IPS DF 6.9 (cell line): ENCODE data around the gene ABHD6.
"Not testable (repeated sequence)": the region's sequence is repeated elsewhere in the genome, so short reads cannot be mapped to it uniquely, and the experiment has no call there.

Experiments used
- DNase-seq: peaks from one replicate; pipeline ENCODE4 v3.0.0-alpha.2; 2013; ENCODE audit warnings: low read depth, low spot score
- H3K27ac ChIP-seq: one replicate; pipeline ENCODE4 v1.5.1; 2013; ENCODE audit warnings: low read length, control low read depth
- H3K27me3 ChIP-seq: 2 replicates; pipeline ENCODE4 v1.6.1; 2013; ENCODE audit warnings: mild to moderate bottlenecking, low read length; ENCODE audit not compliant: control insufficient read depth, insufficient read depth
- H3K36me3 ChIP-seq: 2 replicates; pipeline ENCODE4 v1.6.1; 2013; ENCODE audit warnings: low read length; ENCODE audit not compliant: control insufficient read depth, insufficient read depth
- H3K4me1 ChIP-seq: 2 replicates; pipeline ENCODE4 v1.6.1; 2013; ENCODE audit warnings: low read length; ENCODE audit not compliant: control insufficient read depth, insufficient read depth
- H3K4me3 ChIP-seq: 2 replicates; pipeline ENCODE4 v1.5.1; 2013; ENCODE audit warnings: mild to moderate bottlenecking, low read length
- H3K9me3 ChIP-seq: 2 replicates; pipeline ENCODE4 v1.6.1; 2013; ENCODE audit warnings: low read length, inconsistent platforms; ENCODE audit not compliant: control insufficient read depth, insufficient read depth
- WGBS: extraction: QIAGEN DNeasy Blood & Tissue Kit; methylation state at CpG from one replicate; pipeline ENCODE4 v1.1.7; 2013; ENCODE audit warnings: mixed read lengths, missing lambda C conversion rate; ENCODE audit not compliant: insufficient read length, insufficient coverage; 5-methylcytosine and 5-hydroxymethylcytosine counted together

ABHD6 gene

DNA sequence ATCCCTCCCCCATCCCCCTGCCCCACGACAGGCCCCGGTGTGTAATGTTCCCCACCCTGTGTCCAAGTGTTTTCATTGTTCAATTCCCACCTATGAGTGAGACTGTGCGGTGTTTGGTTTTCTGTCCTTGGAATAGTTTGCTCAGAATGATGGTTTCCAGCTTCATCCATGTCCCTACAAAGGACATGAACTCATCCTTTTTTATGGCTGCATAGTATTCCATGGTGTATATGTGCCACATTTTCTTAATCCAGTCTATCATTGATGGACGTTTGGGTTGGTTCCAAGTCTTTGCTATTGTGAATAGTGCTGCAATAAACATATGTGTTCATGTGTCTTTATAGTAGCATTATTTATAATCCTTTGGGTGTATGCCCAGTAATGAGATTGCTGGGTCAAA, 5.3 kb downstream of the ABHD6 start:
- H3K4me3 ChIP-seq, H3K27me3 ChIP-seq, DNase-seq, H3K27ac ChIP-seq, H3K9me3 ChIP-seq, H3K4me1 ChIP-seq, H3K36me3 ChIP-seq: not testable (repeated sequence)
- no CpG with 5 or more reads among the region's 4 CpGs for WGBS

DNA sequence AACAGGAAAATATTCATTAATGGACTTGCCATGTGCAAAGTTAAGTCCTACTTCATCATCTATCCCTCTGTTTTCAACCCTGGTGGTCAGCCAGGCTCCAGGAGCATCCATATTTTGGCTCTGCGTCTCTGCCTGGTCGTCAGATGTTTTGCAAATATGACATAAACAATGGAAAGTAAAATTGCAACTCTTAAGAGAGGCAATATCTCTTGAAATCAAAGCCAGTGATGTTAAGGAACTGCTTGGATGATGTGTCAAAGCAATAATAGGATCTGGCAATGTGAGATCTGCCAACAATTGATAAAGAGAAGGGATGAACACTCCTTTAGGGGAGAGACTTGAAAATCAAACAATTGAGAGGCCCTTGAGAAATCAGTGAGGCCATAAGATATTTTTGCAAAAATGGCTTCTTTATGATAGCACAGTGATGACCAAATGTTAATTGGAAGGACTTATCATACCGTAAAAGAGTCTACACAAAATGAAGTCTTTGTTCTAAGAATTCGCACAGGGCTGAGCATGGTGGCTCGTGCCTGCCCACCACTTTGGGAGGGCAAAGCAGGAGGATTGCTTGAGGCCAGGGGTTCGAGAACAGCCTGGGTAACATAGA, 6.5 kb downstream of the ABHD6 start:
- Histone ChIP-seq H3K27me3 (no peaks in the 10 kb centered on the region; the same call in 1 of the 2 replicates), H3K4me1 (no peaks in the 10 kb centered on the region), H3K36me3 (no peaks in the 10 kb centered on the region), H3K9me3 (no peaks in the 10 kb centered on the region), H3K27ac (no peak overlapping the region), H3K4me3 (no peak overlapping the region)
- no peak for DNase-seq
- no CpG with 5 or more reads among the region's 6 CpGs for WGBS

DNA sequence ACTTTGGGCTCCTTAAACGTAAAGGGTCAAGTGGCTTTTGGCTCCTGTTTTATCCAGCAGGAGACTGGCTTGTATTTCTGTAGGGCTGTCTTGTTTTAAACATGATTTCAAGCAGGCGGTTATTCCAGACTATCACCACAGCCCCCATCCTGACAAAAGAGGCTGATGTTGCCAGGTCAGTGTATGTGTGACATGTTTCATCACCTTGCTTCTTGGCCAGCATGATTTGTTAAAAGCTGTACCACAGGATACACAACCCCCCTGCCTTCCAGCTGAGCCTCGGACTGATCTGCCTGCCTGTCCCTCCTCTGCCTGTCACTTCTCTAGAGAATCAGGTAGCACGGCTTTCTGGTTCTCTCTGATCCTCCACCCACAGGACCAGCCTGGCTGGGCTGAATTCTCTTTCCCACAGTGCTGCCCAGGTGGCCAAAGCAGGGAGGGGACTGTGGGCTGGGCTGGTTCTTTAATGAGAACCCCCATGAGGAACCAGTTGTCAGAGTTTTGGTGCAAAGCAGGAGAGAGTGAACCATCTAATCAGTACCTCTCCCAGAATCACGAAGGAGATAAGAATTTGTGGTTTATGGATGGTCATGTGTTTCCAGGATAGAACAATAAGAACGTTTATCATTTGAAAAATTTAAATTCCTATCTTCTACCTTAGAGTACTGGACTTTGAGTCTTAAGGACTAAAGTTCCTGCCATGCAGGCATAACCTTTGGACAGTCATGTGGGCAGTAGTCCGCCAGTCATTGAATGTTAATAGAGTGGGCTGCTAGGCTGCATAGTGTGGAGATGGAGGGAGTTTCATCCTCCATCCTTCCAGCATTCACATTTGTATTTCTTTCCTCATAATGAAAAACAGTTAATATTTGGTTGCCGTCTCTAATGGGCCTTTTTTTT, 8.8 kb downstream of the ABHD6 start:
- Histone ChIP-seq H3K27me3 (no peaks in the 10 kb centered on the region), H3K9me3 (no peaks in the 10 kb centered on the region), H3K4me1 (no peaks in the 10 kb centered on the region), H3K36me3 (no peaks in the 10 kb centered on the region), H3K4me3 (no peak overlapping the region), H3K27ac (no peak overlapping the region)
- DNase-seq = no peak
- WGBS = no CpG with 5 or more reads among the region's 8 CpGs

DNA sequence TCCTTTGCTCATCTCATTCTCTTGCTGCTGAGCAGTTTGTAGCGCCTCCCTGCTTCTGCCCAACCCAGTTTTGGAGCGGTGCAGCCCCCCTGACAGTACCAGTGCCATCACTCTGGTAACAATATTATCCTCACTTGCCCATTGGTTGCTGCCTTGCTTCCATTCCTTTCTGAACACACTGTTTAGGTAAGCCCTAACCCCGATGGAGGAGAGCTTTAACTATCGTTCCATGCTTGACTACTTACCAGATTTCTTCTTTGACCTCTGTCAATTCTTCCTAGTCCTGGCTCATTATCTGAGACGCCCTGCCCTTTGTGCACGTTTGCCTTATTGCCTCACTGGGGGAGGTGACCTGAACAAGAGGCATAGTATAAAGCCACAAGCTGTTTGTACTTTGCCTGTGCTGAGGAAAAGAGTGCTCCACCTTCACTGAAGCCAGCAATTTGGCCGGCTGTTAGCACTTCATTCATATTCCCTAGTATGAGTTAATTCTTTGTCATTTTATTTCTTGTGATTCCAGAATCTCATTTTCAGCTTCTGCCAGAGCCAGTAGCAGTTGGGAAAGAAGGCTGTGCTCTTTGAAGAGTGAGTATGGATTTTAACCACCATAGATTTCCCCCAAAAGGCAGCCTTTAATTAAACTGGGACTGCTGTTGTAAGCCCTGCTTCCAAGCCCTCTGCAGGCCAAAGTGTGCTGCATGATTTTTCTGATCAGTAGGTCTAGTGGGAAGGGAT, 11.9 kb downstream of the ABHD6 start:
- H3K27me3 ChIP-seq = no peaks in the 10 kb centered on the region
- H3K4me1 ChIP-seq = no peaks in the 10 kb centered on the region
- H3K27ac ChIP-seq = no peak overlapping the region
- no peaks in the 10 kb centered on the region for H3K36me3 ChIP-seq
- H3K9me3 ChIP-seq = no peaks in the 10 kb centered on the region
- H3K4me3 ChIP-seq = no peak overlapping the region
- no peak for DNase-seq
- no CpG with 5 or more reads among the region's 7 CpGs for WGBS

DNA sequence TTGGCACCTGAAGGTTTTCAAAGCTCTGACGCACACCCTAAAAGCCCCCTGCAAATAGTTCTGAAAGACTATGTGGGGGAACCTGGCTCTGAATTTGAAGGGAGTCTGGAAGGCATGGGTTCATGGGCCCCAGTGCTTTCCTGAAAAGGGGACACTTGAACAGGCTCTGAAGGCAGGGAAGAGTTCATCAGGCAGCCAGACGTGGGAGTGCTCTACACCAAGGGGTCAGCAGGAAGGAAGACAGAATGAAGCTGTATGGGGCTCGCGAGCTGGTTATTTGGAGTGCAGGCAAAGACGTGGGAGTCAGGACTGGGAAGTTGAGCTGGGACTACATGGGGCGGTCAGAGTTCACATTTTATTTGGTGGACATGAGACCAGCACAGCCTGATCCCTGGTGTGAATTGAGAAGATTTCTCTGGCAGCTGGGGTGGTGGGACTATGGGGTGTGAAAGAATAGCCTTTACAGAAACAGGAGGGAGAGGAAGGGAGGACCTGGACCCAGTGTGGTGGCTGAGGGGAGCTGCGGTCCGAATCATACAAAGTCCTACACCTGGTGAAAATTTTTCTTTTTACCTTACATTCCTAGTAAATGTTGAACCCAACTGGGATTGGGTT, 12.6 kb downstream of the ABHD6 start:
- Histone ChIP-seq H3K27me3 (no peaks in the 10 kb centered on the region), H3K4me3 (no peak overlapping the region), H3K9me3 (no peaks in the 10 kb centered on the region), H3K27ac (no peak overlapping the region), H3K4me1 (no peaks in the 10 kb centered on the region), H3K36me3 (no peaks in the 10 kb centered on the region)
- DNase-seq = no peak
- no CpG with 5 or more reads among the region's 8 CpGs for WGBS

DNA sequence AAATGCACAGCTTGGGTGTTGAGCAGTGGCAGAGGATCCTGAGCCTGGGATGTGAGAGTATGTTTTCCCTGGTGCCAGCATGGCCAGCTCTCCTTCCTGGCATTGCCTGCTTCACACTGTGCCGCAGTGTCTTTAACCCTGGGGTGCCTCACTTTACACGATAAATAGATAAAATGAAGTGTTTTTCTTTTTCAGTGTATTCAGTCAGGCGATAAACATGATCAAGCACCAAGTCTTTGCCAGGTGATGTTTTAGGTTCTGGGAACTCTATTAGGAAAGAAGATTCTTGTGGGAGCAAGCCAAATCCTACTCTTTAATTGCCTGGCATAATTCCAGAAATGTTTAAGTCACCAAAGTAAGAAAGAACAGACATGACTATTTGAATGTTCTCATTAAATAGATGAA, 14.0 kb downstream of the ABHD6 start:
- Histone ChIP-seq H3K9me3 (no peaks in the 10 kb centered on the region), H3K4me1 (no peaks in the 10 kb centered on the region), H3K4me3 (no peak overlapping the region), H3K27me3 (no peaks in the 10 kb centered on the region), H3K27ac (no peak overlapping the region), H3K36me3 (no peaks in the 10 kb centered on the region)
- WGBS = no CpG with 5 or more reads among the region's 3 CpGs
- DNase-seq = no peak

DNA sequence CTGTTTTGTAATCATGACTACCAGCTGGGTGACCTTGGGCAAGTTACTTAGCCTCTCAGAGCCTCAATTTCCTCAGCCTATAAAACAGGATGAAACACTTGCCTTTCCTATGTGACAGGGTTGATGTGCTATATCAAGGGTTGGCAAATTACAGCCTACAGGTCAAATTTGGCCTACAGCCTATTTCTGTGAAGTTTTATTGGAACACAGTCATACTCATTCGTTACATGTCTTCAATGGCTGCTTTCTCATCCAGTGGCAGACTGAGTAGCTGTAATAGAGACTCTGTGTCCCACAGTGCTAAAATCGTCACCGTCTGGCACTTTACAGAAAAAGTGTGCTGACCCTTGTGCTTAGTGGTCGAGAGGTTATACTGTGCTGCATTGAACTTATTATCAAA, 16.6 kb downstream of the ABHD6 start:
- Histone ChIP-seq H3K36me3 (no peaks in the 10 kb centered on the region), H3K9me3 (no peaks in the 10 kb centered on the region), H3K4me1 (no peaks in the 10 kb centered on the region), H3K27ac (no peak overlapping the region), H3K4me3 (no peak overlapping the region), H3K27me3 (no peaks in the 10 kb centered on the region)
- WGBS = no CpG with 5 or more reads among the region's 4 CpGs
- no peak for DNase-seq

DNA sequence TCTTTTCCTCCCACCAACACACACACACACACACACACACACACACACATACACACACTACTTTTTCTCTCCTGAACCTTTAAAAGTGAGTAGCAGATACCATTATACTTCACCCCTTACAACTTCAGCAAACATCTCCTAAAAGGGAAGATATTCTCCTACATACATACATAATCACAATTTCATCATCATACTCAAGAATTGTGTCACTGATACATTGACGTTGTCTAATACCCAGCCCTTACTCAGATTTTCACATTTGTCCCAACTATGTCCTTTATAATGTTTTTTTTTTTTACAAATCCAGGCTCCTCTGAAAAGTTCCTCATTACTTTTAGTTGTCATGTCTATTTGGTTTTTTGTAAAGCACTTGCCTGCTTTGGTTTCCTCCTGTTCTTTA, 18.5 kb downstream of the ABHD6 start:
- Histone ChIP-seq H3K4me1 (no peaks in the 10 kb centered on the region), H3K9me3 (no peaks in the 10 kb centered on the region), H3K27ac (no peak overlapping the region), H3K27me3 (no peaks in the 10 kb centered on the region), H3K36me3 (no peaks in the 10 kb centered on the region), H3K4me3 (no peak overlapping the region)
- no peak for DNase-seq
- 100% methylated on average over 1 of the region's 1 CpG for WGBS

DNA sequence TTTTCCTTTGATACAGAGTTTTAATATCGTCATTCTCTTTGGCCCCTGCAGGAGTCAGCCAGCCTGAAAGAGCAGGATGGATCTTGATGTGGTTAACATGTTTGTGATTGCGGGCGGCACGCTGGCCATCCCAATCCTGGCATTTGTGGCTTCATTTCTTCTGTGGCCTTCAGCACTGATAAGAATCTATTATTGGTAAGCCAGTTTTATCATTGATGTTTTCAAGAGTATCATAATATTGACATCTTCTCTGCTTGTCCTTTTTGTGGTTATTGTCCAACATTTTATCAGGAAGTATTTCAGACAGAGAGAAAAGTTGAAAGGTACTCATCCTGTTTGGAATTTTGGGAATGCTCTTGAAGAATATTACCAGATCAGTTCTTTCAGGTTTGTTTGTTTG, 18.9 kb downstream of the ABHD6 start:
- WGBS = no CpG with 5 or more reads among the region's 4 CpGs
- H3K4me1 ChIP-seq = no peaks in the 10 kb centered on the region
- no peak overlapping the region for H3K4me3 ChIP-seq
- H3K36me3 ChIP-seq = no peaks in the 10 kb centered on the region
- H3K9me3 ChIP-seq = no peaks in the 10 kb centered on the region
- H3K27me3 ChIP-seq = no peaks in the 10 kb centered on the region
- no peak for DNase-seq
- H3K27ac ChIP-seq = no peak overlapping the region

DNA sequence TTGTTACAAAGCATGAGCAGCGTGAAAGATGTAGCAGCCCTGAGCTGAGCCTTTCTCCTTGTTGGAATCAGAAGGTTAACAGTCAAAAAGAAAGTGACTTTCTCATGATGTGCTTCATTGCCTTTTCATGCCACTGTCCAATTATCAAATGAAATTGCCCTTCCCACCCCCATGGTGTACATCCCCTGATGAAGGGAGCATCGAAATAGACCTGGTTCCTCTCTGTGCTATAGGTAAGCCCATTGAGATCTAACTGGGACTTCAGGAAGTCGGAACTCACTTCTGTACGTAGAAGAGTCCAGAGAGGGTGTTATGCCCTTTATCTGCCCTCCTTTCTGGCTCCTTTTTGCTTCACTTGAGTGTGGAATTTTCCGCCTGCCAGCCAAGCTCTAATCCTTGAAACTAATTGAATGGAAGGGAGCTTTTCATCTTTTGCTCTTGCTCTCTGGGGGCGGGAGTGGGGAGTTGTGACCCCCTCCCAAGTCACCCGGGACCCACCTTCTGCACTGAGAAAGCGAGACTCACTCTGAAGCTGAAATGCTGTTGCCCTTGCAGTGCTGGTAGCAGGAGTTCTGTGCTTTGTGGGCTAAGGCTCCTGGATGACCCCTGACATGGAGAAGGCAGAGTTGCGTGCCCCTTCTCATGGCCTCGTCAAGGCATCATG, 20.9 kb downstream of the ABHD6 start:
- Histone ChIP-seq H3K9me3 (no peaks in the 10 kb centered on the region), H3K4me3 (no peak overlapping the region), H3K4me1 (no peaks in the 10 kb centered on the region), H3K27me3 (no peaks in the 10 kb centered on the region), H3K27ac (no peak overlapping the region), H3K36me3 (no peaks in the 10 kb centered on the region)
- DNase-seq = no peak
- WGBS = no CpG with 5 or more reads among the region's 10 CpGs
